Lung (tissue), 12 donors: ENCODE measurements around the gene MYT1. TPM values are rescaled to one million over a fixed set of nuclear protein-coding genes. Genes with fewer than 3 reads are reported as not detected.

Source experiments
- ATAC-seq: fragments of 200-7000 bp; cut with Tn5 transposase; one replicate; pipeline ENCODE4 v1.9.1; 2020; ENCODE audit warnings: moderate number of reproducible peaks; ENCODE audit not compliant: insufficient read depth, low FRiP score
- DNase-seq, 3 donors: peaks; one replicate each; pipeline ENCODE4 v3.0.0-alpha.2; 2013 to 2017
- H3K27ac ChIP-seq, 2 donors: one replicate each; pipeline ENCODE4 v1.5.1; 2013; ENCODE audit warnings: mild to moderate bottlenecking in 2 of 2, moderate library complexity in 2 of 2, control low read depth in 1 of 2, inconsistent platforms in 1 of 2, low read depth in 1 of 2, low read length in 1 of 2
- H3K27me3 ChIP-seq, 3 donors: one replicate each; pipeline ENCODE4 v1.5.1; 2013; ENCODE audit warnings: low read length in 2 of 3; ENCODE audit not compliant: control insufficient read depth in 3 of 3, insufficient read depth in 3 of 3
- H3K36me3 ChIP-seq, 4 donors: one replicate each; pipeline ENCODE4 v1.5.1; 2013; ENCODE audit warnings: low read length in 4 of 4, mild to moderate bottlenecking in 1 of 4, moderate library complexity in 1 of 4; ENCODE audit not compliant: control insufficient read depth in 4 of 4, insufficient read depth in 4 of 4
- H3K4me1 ChIP-seq, 5 donors: one replicate each; pipeline ENCODE4 v1.5.1; 2013; ENCODE audit warnings: low read length in 5 of 5, mild to moderate bottlenecking in 2 of 5, moderate library complexity in 1 of 5; ENCODE audit not compliant: control insufficient read depth in 5 of 5, insufficient read depth in 5 of 5
- H3K4me3 ChIP-seq: one replicate; pipeline ENCODE4 v1.5.1; 2013; ENCODE audit warnings: mild to moderate bottlenecking, control low read depth, moderate library complexity
- H3K9ac ChIP-seq, 2 donors: one replicate each; pipeline ENCODE4 v1.5.1; 2013; ENCODE audit warnings: low read length in 2 of 2, control low read depth in 1 of 2; ENCODE audit not compliant: insufficient read depth in 1 of 2
- H3K9me3 ChIP-seq, 4 donors: one replicate each; pipeline ENCODE4 v1.5.1; 2013; ENCODE audit warnings: low read length in 3 of 4, mild to moderate bottlenecking in 1 of 4, moderate library complexity in 1 of 4; ENCODE audit not compliant: control insufficient read depth in 4 of 4, insufficient read depth in 3 of 4
- CTCF ChIP-seq: IDR thresholded peaks from 2 replicates; pipeline ENCODE4 v1.5.1; 2012; ENCODE audit warnings: mild to moderate bottlenecking; ENCODE audit errors: control extremely low read depth, extremely low read depth
- WGBS, 2 donors: extraction: QIAGEN DNeasy Blood & Tissue Kit; methylation state at CpG; one replicate each; pipeline ENCODE4 v1.1.7; 2013; 5-methylcytosine and 5-hydroxymethylcytosine counted together
- polyA plus RNA-seq, 2 donors: library from polyadenylated mRNA; stranded (reverse); fragments of 200-250 nt; gene quantifications; one replicate each; pipeline ENCODE4 v1.2.1, GENCODE V29; 2013
- total RNA-seq, 2 donors: library from RNA; depleted of rRNA in 1 of 2; stranded (reverse); fragments of >200 nt in 1 of 2; gene quantifications; one replicate each; pipeline ENCODE4 v1.2.1, GENCODE V29; 2014 to 2021
- donor health status: control.
- donor health status: control.
- donor health status: Bipolar disorder and iron deficiency.
- donor health status: healthy.
- donor health status: DM: yes; HTN: yes; CAD: no.

MYT1 gene
- total and polyA plus RNA-seq, 4 donors, result 0.03 to 0.40 (median 0.10) TPM; not detected in 1

GRCh38 chr20:64207641-64208590 lies 43.7 kb downstream of the MYT1 start:
- WGBS, 2 donors, result 87 to 93% methylated on average over 25 of the region's 25 CpGs
- peaks cover 0 to 12% (median 6%) of the 10 kb centered on the region in 5 donors for H3K4me1 ChIP-seq
- no peaks in the 10 kb centered on the region for H3K27me3 ChIP-seq
- no peak overlapping the region for H3K27ac ChIP-seq
- no peak for ATAC-seq
- H3K9me3 ChIP-seq, result no peaks in the 10 kb centered on the region
- no peaks in the 10 kb centered on the region for H3K36me3 ChIP-seq
- H3K4me3 ChIP-seq, result no peak overlapping the region
- H3K9ac ChIP-seq, result no peak overlapping the region
- no peak for DNase-seq
- no peak for TF ChIP-seq CTCF

GRCh38 chr20:64209148-64209547 lies 44.9 kb downstream of the MYT1 start:
- DNase-seq (no peak), ATAC-seq (no peak)
- no peak for TF ChIP-seq CTCF
- H3K36me3 ChIP-seq, result no peaks in the 10 kb centered on the region
- WGBS, 2 donors, result 77 to 86% methylated on average over 7 of the region's 7 CpGs
- H3K4me1 ChIP-seq, result peaks cover 4 to 21% (median 16%) of the 10 kb centered on the region in 5 donors
- no peaks in the 10 kb centered on the region for H3K27me3 ChIP-seq
- no peak overlapping the region for H3K9ac ChIP-seq
- no peak overlapping the region for H3K27ac ChIP-seq
- H3K4me3 ChIP-seq, result no peak overlapping the region
- H3K9me3 ChIP-seq, result no peaks in the 10 kb centered on the region

GRCh38 chr20:64210656-64211369 lies 46.6 kb downstream of the MYT1 start:
- Histone ChIP-seq H3K4me3 (no peak overlapping the region), H3K9ac (no peak overlapping the region), H3K36me3 (no peaks in the 10 kb centered on the region), H3K9me3 (no peaks in the 10 kb centered on the region), H3K27ac (no peak overlapping the region), H3K4me1 (peaks cover 4 to 29% (median 17%) of the 10 kb centered on the region in 5 donors), H3K27me3 (no peaks in the 10 kb centered on the region)
- 80 to 84% methylated on average over 15 of the region's 15 CpGs for whole genome bisulfite sequencing, 2 donors
- ATAC-seq (no peak), DNase-seq (no peak)
- no peak for TF ChIP-seq CTCF
